ENCODE results near the gene WNT1. TPM values are rescaled to one million over a fixed set of nuclear protein-coding genes. Genes with fewer than 3 reads are reported as not detected.

WNT1 gene
- total RNA-seq, 4 donors from 2014 or later: not detected

GRCh38 chr12:49013428-49013827 is 35.3 kb downstream of the WNT1 start:
- TF ChIP-seq POLR2A (IDR thresholded peaks at IDR 0.05) (no peak), CTCF (IDR thresholded peaks at IDR 0.05 in 4 of 5, conservative IDR thresholded peaks at IDR 0.05 in 1 of 5) (no peak)
- Histone ChIP-seq H3K27ac (peak overlapping the region; percentile 75 to 99 (median 97)), H3K36me3 (peaks cover 0 to 8% of the 10 kb centered on the region in 2 donors), H3K9me3 (no peaks in the 10 kb centered on the region), H3K27me3 (no peaks in the 10 kb centered on the region), H3K4me3 (no peak overlapping the region), H3K4me1 (peaks cover 41 to 89% of the 10 kb centered on the region in 2 donors)
- intact Hi-C loops (cut with DNase I; ENCODE audit: low total_unique reads): loop anchor here (5.0 kb wide), 1 partner anchor 341 kb away; no protein-coding TSS in a partner anchor
- ATAC-seq: peak; percentile 37 to 38
- in situ Hi-C loops (cut with MboI; ENCODE audit: low sequenced_read_pairs in 4 of 4): no loop called here
- peak in 1 of 2 donors; percentile 48 for DNase-seq

GRCh38 chr12:49014547-49014946 is 36.4 kb downstream of the WNT1 start:
- intact Hi-C loops (cut with DNase I; ENCODE audit: low total_unique reads) (loop anchor here (1.0 to 5.0 kb wide), 2 partner anchors 15 to 342 kb away; partner anchors contain the start of gene DDN), in situ Hi-C loops (cut with MboI; ENCODE audit: low sequenced_read_pairs in 4 of 4) (no loop called here)
- H3K4me3 ChIP-seq: no peak overlapping the region
- H3K4me1 ChIP-seq: peaks cover 41 to 80% of the 10 kb centered on the region in 2 donors
- H3K27me3 ChIP-seq: no peaks in the 10 kb centered on the region
- H3K36me3 ChIP-seq: peaks cover 0 to 8% of the 10 kb centered on the region in 2 donors
- no peaks in the 10 kb centered on the region for H3K9me3 ChIP-seq
- peak overlapping the region; percentile 75 to 99 (median 97) for H3K27ac ChIP-seq
- ATAC-seq (peak; percentile 52 to 62), DNase-seq (peak; percentile 40 to 74)
- TF ChIP-seq POLR2A (IDR thresholded peaks at IDR 0.05): peak in 1 of 2 donors; percentile 41
- TF ChIP-seq CTCF (IDR thresholded peaks at IDR 0.05 in 4 of 5, conservative IDR thresholded peaks at IDR 0.05 in 1 of 5): peak in 2 of 5 experiments; percentile 25 to 43

- intact Hi-C loops (cut with DNase I; ENCODE audit: low total_unique reads) (loop anchor here (5.0 kb wide), 1 partner anchor 298 kb away; the partner anchor contains the start of gene CCNT1), in situ Hi-C loops (cut with MboI; ENCODE audit: low sequenced_read_pairs in 4 of 4) (no loop called here)
- no peak for DNase-seq
- Histone ChIP-seq H3K36me3 (peaks cover 0 to 8% of the 10 kb centered on the region in 2 donors), H3K4me3 (no peak overlapping the region), H3K27ac (peak overlapping the region; percentile 75 to 99 (median 97)), H3K9me3 (no peaks in the 10 kb centered on the region), H3K27me3 (no peaks in the 10 kb centered on the region), H3K4me1 (peaks cover 41 to 73% of the 10 kb centered on the region in 2 donors)
- ATAC-seq: no peak
- TF ChIP-seq POLR2A (IDR thresholded peaks at IDR 0.05) (no peak), CTCF (IDR thresholded peaks at IDR 0.05 in 4 of 5, conservative IDR thresholded peaks at IDR 0.05 in 1 of 5) (no peak)
Measured at GRCh38 chr12:49015196-49015595, 37.1 kb downstream of the WNT1 start.

- ATAC-seq (peak; percentile 28 to 32), DNase-seq (peak in 1 of 2 donors; percentile 77)
- intact Hi-C loops (cut with DNase I; ENCODE audit: low total_unique reads) (loop anchor here (1.0 to 5.0 kb wide), 2 partner anchors 92 to 301 kb away; partner anchors contain the start of genes CCNT1 and LMBR1L), in situ Hi-C loops (cut with MboI; ENCODE audit: low sequenced_read_pairs in 4 of 4) (no loop called here)
- Histone ChIP-seq H3K4me3 (peak overlapping the region; percentile 79 to 98 (median 89)), H3K27me3 (no peaks in the 10 kb centered on the region), H3K9me3 (no peaks in the 10 kb centered on the region), H3K27ac (peak overlapping the region; percentile 96 to 99 (median 98)), H3K36me3 (peaks cover 0 to 20% of the 10 kb centered on the region in 2 donors), H3K4me1 (peaks cover 39 to 49% of the 10 kb centered on the region in 2 donors)
- peak in 1 of 2 donors; percentile 7 for TF ChIP-seq POLR2A (IDR thresholded peaks at IDR 0.05)
- TF ChIP-seq CTCF (IDR thresholded peaks at IDR 0.05 in 4 of 5, conservative IDR thresholded peaks at IDR 0.05 in 1 of 5): peak in 1 of 5 experiments; percentile 8
Measured at GRCh38 chr12:49017891-49018260, 39.8 kb downstream of the WNT1 start.
